HG02973 (cell line): ENCODE measurements around the gene ATP2B2.

Experiments used
- ATAC-seq: cut with Tn5 transposase; IDR thresholded peaks from one replicate; pipeline ENCODE4 v1.9.1; 2021; ENCODE audit warnings: moderate library complexity; ENCODE audit not compliant: unreplicated experiment

The ATP2B2 gene

GRCh38 chr3:10471054-10471688 lies 34.2 kb downstream of the ATP2B2 start:
- no peak for ATAC-seq

- ATAC-seq: no peak
These were observed 35.0 kb downstream of the ATP2B2 start for GRCh38 chr3:10470120-10471053.

GRCh38 chr3:10469441-10470119 lies 35.8 kb downstream of the ATP2B2 start:
- no peak for ATAC-seq

- ATAC-seq: no peak
These were observed 36.6 kb downstream of the ATP2B2 start for GRCh38 chr3:10468613-10469354.

GRCh38 chr3:10467904-10468612 lies 37.3 kb downstream of the ATP2B2 start:
- no peak for ATAC-seq

- no peak for ATAC-seq
These were observed 38.2 kb downstream of the ATP2B2 start for GRCh38 chr3:10467204-10467603.

GRCh38 chr3:10466186-10466585 lies 39.2 kb downstream of the ATP2B2 start:
- ATAC-seq: no peak

- ATAC-seq: no peak
These were observed 40.2 kb downstream of the ATP2B2 start for GRCh38 chr3:10465161-10465560.

GRCh38 chr3:10463533-10464434 lies 41.6 kb downstream of the ATP2B2 start:
- no peak for ATAC-seq

GRCh38 chr3:10462641-10463532 lies 42.5 kb downstream of the ATP2B2 start:
- no peak for ATAC-seq

GRCh38 chr3:10460951-10461545 lies 44.3 kb downstream of the ATP2B2 start:
- ATAC-seq: no peak

- peak; percentile 44 for ATAC-seq
These were observed 45.2 kb downstream of the ATP2B2 start for GRCh38 chr3:10459954-10460754.

GRCh38 chr3:10457560-10457959 lies 47.8 kb downstream of the ATP2B2 start:
- ATAC-seq: no peak

GRCh38 chr3:10456981-10457380 lies 48.4 kb downstream of the ATP2B2 start:
- no peak for ATAC-seq

GRCh38 chr3:10455545-10455914 lies 49.9 kb downstream of the ATP2B2 start:
- ATAC-seq: no peak

GRCh38 chr3:10454907-10455544 lies 50.4 kb downstream of the ATP2B2 start:
- ATAC-seq: no peak
